Gastrocnemius medialis (tissue), 4 donors: ENCODE results near the gene TAS1R1.

Experiments
- POLR2A ChIP-seq, 2 donors: fragments of 450-650 bp; IDR thresholded peaks; one replicate each; pipeline ENCODE4 v1.6.1; 2017; ENCODE audit warnings: antibody characterized with exemption in 2 of 2, mild to moderate bottlenecking in 2 of 2, moderate library complexity in 2 of 2
- TF ChIP-seq, protein P1 (sequence below), 5 experiments: fragments of 450-650 bp in 3 of 5; fragments of 200-600 bp in 2 of 5; sonication (generic) in 2 of 5; IDR thresholded peaks in 4 of 5; conservative IDR thresholded peaks in 1 of 5; 1 replicate in 4 of 5; 2 replicates in 1 of 5; pipeline ENCODE4 v1.5.1; 2016 to 2019; ENCODE audit warnings: antibody characterized with exemption in 5 of 5, mild to moderate bottlenecking in 3 of 5, moderate library complexity in 3 of 5

DNA sequence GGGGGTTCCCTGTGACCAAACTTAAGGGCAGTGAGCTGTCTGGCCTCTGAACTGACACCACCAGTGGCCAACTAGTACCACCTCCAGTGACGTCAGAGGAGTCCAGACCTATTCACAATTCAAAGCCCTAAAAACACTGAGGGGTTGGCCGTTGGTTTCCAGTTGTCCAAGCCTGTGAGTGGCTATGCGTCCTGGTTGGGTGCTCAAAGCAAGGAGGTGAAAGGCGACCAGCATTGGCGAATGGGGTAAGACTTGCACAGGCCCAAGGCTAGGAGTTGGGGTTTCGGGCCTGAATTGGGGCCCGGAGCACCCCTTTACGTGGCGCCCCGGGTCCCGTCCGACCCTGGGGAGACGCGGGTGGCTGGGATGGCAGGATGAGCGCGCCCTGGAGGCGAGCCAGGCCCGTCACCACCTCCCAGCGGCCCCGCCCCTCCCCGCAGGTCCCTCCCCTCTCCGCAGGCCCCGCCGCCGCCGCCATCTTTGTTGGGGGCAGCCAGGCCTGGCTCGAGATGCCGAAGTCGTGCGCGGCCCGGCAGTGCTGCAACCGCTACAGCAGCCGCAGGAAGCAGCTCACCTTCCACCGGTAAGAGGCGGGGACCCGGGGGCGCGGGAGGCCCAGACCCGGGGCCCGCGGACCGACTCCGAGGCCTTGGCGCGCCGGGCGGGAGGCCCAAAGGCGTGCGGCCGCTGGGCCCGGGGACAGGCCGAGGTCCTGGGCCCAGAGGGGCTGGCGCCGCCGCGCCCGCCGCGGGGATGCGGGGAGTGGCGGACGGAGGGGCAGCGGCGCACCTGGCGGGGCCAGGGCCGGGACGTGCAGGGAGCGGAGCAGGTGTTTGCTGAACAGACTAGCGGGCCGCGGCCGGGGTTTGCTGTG lies 69.8 kb downstream of the TAS1R1 start, which contains the start of gene THAP3:
- TF ChIP-seq, protein P1, sequence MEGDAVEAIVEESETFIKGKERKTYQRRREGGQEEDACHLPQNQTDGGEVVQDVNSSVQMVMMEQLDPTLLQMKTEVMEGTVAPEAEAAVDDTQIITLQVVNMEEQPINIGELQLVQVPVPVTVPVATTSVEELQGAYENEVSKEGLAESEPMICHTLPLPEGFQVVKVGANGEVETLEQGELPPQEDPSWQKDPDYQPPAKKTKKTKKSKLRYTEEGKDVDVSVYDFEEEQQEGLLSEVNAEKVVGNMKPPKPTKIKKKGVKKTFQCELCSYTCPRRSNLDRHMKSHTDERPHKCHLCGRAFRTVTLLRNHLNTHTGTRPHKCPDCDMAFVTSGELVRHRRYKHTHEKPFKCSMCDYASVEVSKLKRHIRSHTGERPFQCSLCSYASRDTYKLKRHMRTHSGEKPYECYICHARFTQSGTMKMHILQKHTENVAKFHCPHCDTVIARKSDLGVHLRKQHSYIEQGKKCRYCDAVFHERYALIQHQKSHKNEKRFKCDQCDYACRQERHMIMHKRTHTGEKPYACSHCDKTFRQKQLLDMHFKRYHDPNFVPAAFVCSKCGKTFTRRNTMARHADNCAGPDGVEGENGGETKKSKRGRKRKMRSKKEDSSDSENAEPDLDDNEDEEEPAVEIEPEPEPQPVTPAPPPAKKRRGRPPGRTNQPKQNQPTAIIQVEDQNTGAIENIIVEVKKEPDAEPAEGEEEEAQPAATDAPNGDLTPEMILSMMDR (IDR thresholded peaks at IDR 0.05 in 4 of 5, conservative IDR thresholded peaks at IDR 0.05 in 1 of 5): peak in 1 of 5 experiments; percentile 22
- TF ChIP-seq POLR2A (IDR thresholded peaks at IDR 0.05): peak; percentile 37 to 46
